ENCODE results near the gene KSR1.

GRCh38 chr17:27558341-27558740 lies 102.1 kb downstream of the KSR1 start:
- TF ChIP-seq POLR2A (IDR thresholded peaks at IDR 0.05), result no peak
- no peak for TF ChIP-seq CTCF (IDR thresholded peaks at IDR 0.05 in 4 of 5, conservative IDR thresholded peaks at IDR 0.05 in 1 of 5)

Data from gastrocnemius medialis (tissue), 4 donors.